Tibial nerve (tissue), 4 donors: ENCODE results near the gene ITGB7.
A peak's percentile ranks its signal among the peaks of the same experiment; 100 is the strongest.

Experiments
- EP300 ChIP-seq, 2 donors: sonication (generic); formaldehyde crosslinking; IDR thresholded peaks; one replicate each; pipeline ENCODE4 v1.6.1; 2017; ENCODE audit warnings: antibody characterized with exemption in 2 of 2, mild to moderate bottlenecking in 1 of 2
- POLR2A ChIP-seq, 2 donors: fragments of 450-650 bp; IDR thresholded peaks; one replicate each; pipeline ENCODE4 v1.6.1; 2017; ENCODE audit warnings: antibody characterized with exemption in 2 of 2, mild to moderate bottlenecking in 2 of 2, moderate library complexity in 2 of 2
- TF ChIP-seq, protein P1 (sequence below), 5 experiments: fragments of 200-600 bp in 3 of 5; fragments of 450-650 bp in 2 of 5; sonication (generic) in 3 of 5; IDR thresholded peaks; one replicate each; pipeline ENCODE4 v1.5.1; 2016 to 2019; ENCODE audit warnings: antibody characterized with exemption in 5 of 5, mild to moderate bottlenecking in 3 of 5, moderate library complexity in 2 of 5

DNA sequence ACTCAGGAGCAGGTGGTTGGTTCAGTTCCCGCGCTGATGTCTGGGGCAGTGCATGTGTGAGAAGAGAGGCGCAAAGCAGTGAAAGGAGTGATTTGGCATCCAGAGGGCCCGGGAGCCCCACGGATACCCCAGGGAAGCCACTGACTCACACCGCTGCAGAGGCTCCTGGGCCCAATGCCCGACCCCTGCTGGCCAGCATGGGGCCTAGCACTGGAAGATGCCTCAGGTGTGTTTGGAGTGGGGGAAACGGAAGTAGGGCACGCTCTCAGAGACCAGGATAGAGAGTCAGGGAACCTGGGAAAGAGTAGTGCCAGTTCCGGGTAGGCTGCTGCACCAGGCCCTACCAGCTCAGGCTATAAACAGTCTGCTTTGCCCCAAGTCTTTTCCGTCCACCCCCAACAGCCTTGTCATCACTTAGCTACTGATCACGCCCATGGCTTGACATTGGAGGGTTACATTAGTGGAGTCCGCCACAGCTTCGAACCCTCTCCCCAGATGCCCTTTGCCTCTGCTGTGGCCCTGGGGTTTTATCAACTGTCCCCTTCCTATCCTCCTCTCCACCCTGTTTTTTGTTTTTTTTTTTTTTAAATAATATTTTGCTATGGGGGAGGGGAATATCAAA, 16.8 kb downstream of the ITGB7 start:
- TF ChIP-seq POLR2A (IDR thresholded peaks at IDR 0.05) = no peak
- TF ChIP-seq, protein P1, sequence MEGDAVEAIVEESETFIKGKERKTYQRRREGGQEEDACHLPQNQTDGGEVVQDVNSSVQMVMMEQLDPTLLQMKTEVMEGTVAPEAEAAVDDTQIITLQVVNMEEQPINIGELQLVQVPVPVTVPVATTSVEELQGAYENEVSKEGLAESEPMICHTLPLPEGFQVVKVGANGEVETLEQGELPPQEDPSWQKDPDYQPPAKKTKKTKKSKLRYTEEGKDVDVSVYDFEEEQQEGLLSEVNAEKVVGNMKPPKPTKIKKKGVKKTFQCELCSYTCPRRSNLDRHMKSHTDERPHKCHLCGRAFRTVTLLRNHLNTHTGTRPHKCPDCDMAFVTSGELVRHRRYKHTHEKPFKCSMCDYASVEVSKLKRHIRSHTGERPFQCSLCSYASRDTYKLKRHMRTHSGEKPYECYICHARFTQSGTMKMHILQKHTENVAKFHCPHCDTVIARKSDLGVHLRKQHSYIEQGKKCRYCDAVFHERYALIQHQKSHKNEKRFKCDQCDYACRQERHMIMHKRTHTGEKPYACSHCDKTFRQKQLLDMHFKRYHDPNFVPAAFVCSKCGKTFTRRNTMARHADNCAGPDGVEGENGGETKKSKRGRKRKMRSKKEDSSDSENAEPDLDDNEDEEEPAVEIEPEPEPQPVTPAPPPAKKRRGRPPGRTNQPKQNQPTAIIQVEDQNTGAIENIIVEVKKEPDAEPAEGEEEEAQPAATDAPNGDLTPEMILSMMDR (IDR thresholded peaks at IDR 0.05) = peak; percentile 59 to 72 (median 63)
- no peak for TF ChIP-seq EP300 (IDR thresholded peaks at IDR 0.05)
